Natural killer cell (primary cell): Measurements from ENCODE around the gene SLC24A3. TPM values are rescaled to one million over a fixed set of nuclear protein-coding genes. Genes with fewer than 3 reads are reported as not detected.

Experiments used
- ATAC-seq, 3 donors: fragments of 150-1000 bp in 2 of 3; fragments of 200-7000 bp in 1 of 3; cut with Tn5 transposase; 1 replicate in 1 of 3; 2 replicates in 2 of 3; pipeline ENCODE4 v1.10.0; 2021; ENCODE audit warnings: mild to moderate bottlenecking in 2 of 3, moderate library complexity in 2 of 3
- DNase-seq, 2 donors: peaks; one replicate each; pipeline versions ENCODE4 v3.0.0 to v3.0.0-alpha.2; 2013 to 2021; ENCODE audit warnings: mixed read lengths in 1 of 2
- H3K27ac ChIP-seq: one replicate; pipeline ENCODE4 v1.5.1; 2013; ENCODE audit warnings: mild to moderate bottlenecking, low read length
- H3K27me3 ChIP-seq: one replicate; pipeline ENCODE4 v1.6.1; 2013; ENCODE audit warnings: low read length; ENCODE audit not compliant: control insufficient read depth, insufficient read depth
- H3K36me3 ChIP-seq: one replicate; pipeline ENCODE4 v1.6.1; 2013; ENCODE audit warnings: low read length; ENCODE audit not compliant: control insufficient read depth, insufficient read depth
- H3K4me1 ChIP-seq: one replicate; pipeline ENCODE4 v1.6.1; 2013; ENCODE audit warnings: low read length; ENCODE audit not compliant: control insufficient read depth, insufficient read depth
- H3K4me3 ChIP-seq: one replicate; pipeline ENCODE4 v1.5.1; 2013; ENCODE audit warnings: low read length
- H3K9me3 ChIP-seq: one replicate; pipeline ENCODE4 v1.6.1; 2013; ENCODE audit warnings: low read length; ENCODE audit not compliant: control insufficient read depth, insufficient read depth
- H3K27ac Mint-ChIP-seq, 2 donors: one replicate each; pipeline ENCODE4 v1.8.0; 2022; ENCODE audit warnings: mild to moderate bottlenecking in 2 of 2, mixed read lengths in 2 of 2, moderate library complexity in 1 of 2
- H3K27me3 Mint-ChIP-seq, 2 donors: one replicate each; pipeline ENCODE4 v1.8.0; 2022; ENCODE audit warnings: low read depth in 2 of 2, mixed read lengths in 2 of 2
- H3K36me3 Mint-ChIP-seq: one replicate; pipeline ENCODE4 v1.8.0; 2022; ENCODE audit warnings: mixed read lengths
- H3K4me1 Mint-ChIP-seq, 2 donors: one replicate each; pipeline ENCODE4 v1.8.0; 2022; ENCODE audit warnings: mixed read lengths in 2 of 2
- H3K4me3 Mint-ChIP-seq: one replicate; pipeline ENCODE4 v1.8.0; 2022; ENCODE audit warnings: mild to moderate bottlenecking, moderate library complexity, mixed read lengths
- H3K9me3 Mint-ChIP-seq, 2 donors: one replicate each; pipeline ENCODE4 v1.8.0; 2022; ENCODE audit warnings: mixed read lengths in 2 of 2
- CTCF ChIP-seq: fragments of 200-600 bp; IDR thresholded peaks from one replicate; pipeline ENCODE4 v1.8.0; 2022; ENCODE audit warnings: antibody characterized with exemption
- WGBS: methylation state at CpG from one replicate; pipeline ENCODE4 v1.1.7; 2013; ENCODE audit warnings: missing lambda C conversion rate; ENCODE audit not compliant: insufficient coverage; 5-methylcytosine and 5-hydroxymethylcytosine counted together
- intact Hi-C: fragments of 100-400 bp; cut with micrococcal nuclease; formaldehyde crosslinking; loops from one replicate; pipeline ENCODE4 v1.14.2; 2022
- total RNA-seq, 4 donors: library from RNA; stranded (reverse); fragments of 120-200 nt in 1 of 4; gene quantifications; one replicate each; pipeline versions ENCODE4 v1.2.3 to v1.2.4, GENCODE V29; 2013 to 2022

SLC24A3 gene
- total RNA-seq, 3 donors from 2014 or later (not counting 1 experiment from before 2014, with no cell fraction given), result 0.09 to 5.5 (median 0.99) TPM

GRCh38 chr20:19448632-19449031, 236.2 kb downstream of the SLC24A3 start:
- no peaks in the 10 kb centered on the region for H3K9me3 ChIP-seq
- no peaks in the 10 kb centered on the region for H3K36me3 ChIP-seq
- Mint-ChIP-seq H3K9me3 (peaks cover 0 to 1% of the 10 kb centered on the region in 2 donors), H3K4me3 (no peak overlapping the region), H3K27ac (no peak overlapping the region), H3K27me3 (no peaks in the 10 kb centered on the region), H3K4me1 (peaks cover 22 to 26% of the 10 kb centered on the region in 2 donors), H3K36me3 (no peaks in the 10 kb centered on the region)
- no peak overlapping the region for H3K4me3 ChIP-seq
- 100% methylated on average over 1 of the region's 1 CpG for WGBS
- no peaks in the 10 kb centered on the region for H3K27me3 ChIP-seq
- no peak for DNase-seq
- no peak for TF ChIP-seq CTCF
- peaks cover 28% of the 10 kb centered on the region for H3K4me1 ChIP-seq
- intact Hi-C loops, result no loop called here
- no peak for ATAC-seq
- H3K27ac ChIP-seq, result no peak overlapping the region

GRCh38 chr20:19449051-19449450, 236.6 kb downstream of the SLC24A3 start:
- H3K27ac Mint-ChIP-seq, result no peak overlapping the region
- peaks cover 22 to 26% of the 10 kb centered on the region in 2 donors for H3K4me1 Mint-ChIP-seq
- no peaks in the 10 kb centered on the region for H3K36me3 Mint-ChIP-seq
- peaks cover 28% of the 10 kb centered on the region for H3K4me1 ChIP-seq
- no peak for DNase-seq
- H3K27ac ChIP-seq, result no peak overlapping the region
- no peak overlapping the region for H3K4me3 Mint-ChIP-seq
- no peaks in the 10 kb centered on the region for H3K36me3 ChIP-seq
- no peaks in the 10 kb centered on the region for H3K9me3 ChIP-seq
- H3K4me3 ChIP-seq, result no peak overlapping the region
- 93% methylated on average over 8 of the region's 8 CpGs for WGBS
- no peak for ATAC-seq
- no peaks in the 10 kb centered on the region for H3K27me3 Mint-ChIP-seq
- H3K9me3 Mint-ChIP-seq, result no peaks in the 10 kb centered on the region
- TF ChIP-seq CTCF, result no peak
- intact Hi-C loops, result no loop called here
- H3K27me3 ChIP-seq, result no peaks in the 10 kb centered on the region

GRCh38 chr20:19451231-19451922, 238.9 kb downstream of the SLC24A3 start:
- Mint-ChIP-seq H3K27me3 (peaks cover 0 to 1% of the 10 kb centered on the region in 2 donors), H3K4me3 (peak overlapping the region; percentile 84), H3K4me1 (peaks cover 22 to 26% of the 10 kb centered on the region in 2 donors), H3K36me3 (no peaks in the 10 kb centered on the region), H3K9me3 (peaks cover 0 to under 1% of the 10 kb centered on the region in 2 donors), H3K27ac (peak overlapping the region; percentile 45 to 49)
- no peaks in the 10 kb centered on the region for H3K36me3 ChIP-seq
- TF ChIP-seq CTCF, result no peak
- ATAC-seq (peak in 1 of 3 donors; percentile 35), DNase-seq (no peak)
- peaks cover 28% of the 10 kb centered on the region for H3K4me1 ChIP-seq
- no peaks in the 10 kb centered on the region for H3K9me3 ChIP-seq
- H3K27me3 ChIP-seq, result no peaks in the 10 kb centered on the region
- 69% methylated on average over 8 of the region's 8 CpGs for WGBS
- no peak overlapping the region for H3K4me3 ChIP-seq
- no peak overlapping the region for H3K27ac ChIP-seq
- intact Hi-C loops, result no loop called here

- ATAC-seq, result peak in 1 of 3 donors; percentile 53
- H3K36me3 ChIP-seq, result no peaks in the 10 kb centered on the region
Observed at GRCh38 chr20:19451923-19452295, 239.5 kb downstream of the SLC24A3 start.

More at GRCh38 chr20:19451923-19452295, 239.5 kb downstream of the SLC24A3 start:
- no peak for TF ChIP-seq CTCF
- H3K4me3 ChIP-seq, result no peak overlapping the region
- Mint-ChIP-seq H3K36me3 (no peaks in the 10 kb centered on the region), H3K4me3 (peak overlapping the region; percentile 84), H3K27ac (peak overlapping the region; percentile 45 to 49), H3K9me3 (peaks cover 0 to 2% of the 10 kb centered on the region in 2 donors), H3K4me1 (peaks cover 26% of the 10 kb centered on the region in 2 donors), H3K27me3 (peaks cover 0 to 4% of the 10 kb centered on the region in 2 donors)
- intact Hi-C loops, result no loop called here
- peaks cover 28% of the 10 kb centered on the region for H3K4me1 ChIP-seq
- H3K9me3 ChIP-seq, result no peaks in the 10 kb centered on the region
- no peak overlapping the region for H3K27ac ChIP-seq
- DNase-seq, result no peak
- 4% methylated on average over 8 of the region's 9 CpGs for WGBS
- H3K27me3 ChIP-seq, result no peaks in the 10 kb centered on the region
